Endothelial cell of umbilical vein (primary cell): ENCODE data around the gene GXYLT2. TPM values are rescaled to one million over a fixed set of nuclear protein-coding genes. Genes with fewer than 3 reads are reported as not detected.

Experiments
- BruUV-seq: library from RNA; stranded (reverse); fragments of 400-500 nt; replicated peaks from 2 replicates; lab custom pipeline; 2021; lab: Mats Ljungman, UMichigan
- CTCF ChIA-PET: fragments of 300-600, 350-600 bp; sonication (Branson Sonifier 250); formaldehyde crosslinking; loops from one replicate; lab custom pipeline; 2021; ENCODE audit warnings: antibody characterized with exemption, inconsistent platforms; lab: Charles Lee
- POLR2A ChIA-PET: fragments of 300-600, 350-600 bp; sonication (Branson Sonifier 250); formaldehyde crosslinking; loops from one replicate; lab custom pipeline; 2021; ENCODE audit warnings: antibody characterized with exemption, inconsistent platforms; lab: Charles Lee
- DNase-seq: peaks from one replicate; pipeline ENCODE4 v3.0.0-alpha.2; 2011; ENCODE audit warnings: low read depth, low spot score
- FAIRE-seq: peaks from 2 replicates; lab custom pipeline; 2011; peaks lifted over from hg19 to GRCh38; lab: Jason Lieb, UNC
- H2AFZ ChIP-seq: 2 replicates; pipeline ENCODE4 v1.6.0; 2012; ENCODE audit warnings: low read depth, low read length, control low read depth, inconsistent platforms
- H3K27ac ChIP-seq: 2 replicates; pipeline ENCODE4 v1.5.1; 2011; ENCODE audit warnings: low read depth, mild to moderate bottlenecking, control low read depth, low read length, moderate library complexity; ENCODE audit not compliant: insufficient read depth
- H3K27me3 ChIP-seq, 2 experiments: 2 replicates each; pipeline versions ENCODE4 v1.6.0 to v1.6.1; 2011; ENCODE audit warnings: low read length in 2 of 2, mixed read lengths in 1 of 2; ENCODE audit not compliant: control insufficient read depth in 2 of 2, insufficient read depth in 2 of 2
- H3K36me3 ChIP-seq, 2 experiments: 2 replicates in 1 of 2; 3 replicates in 1 of 2; pipeline ENCODE4 v1.5.1; 2011; ENCODE audit warnings: low read length in 2 of 2, mild to moderate bottlenecking in 1 of 2, moderate library complexity in 1 of 2; ENCODE audit not compliant: control insufficient read depth in 2 of 2, insufficient read depth in 2 of 2; ENCODE audit errors: extremely low read depth in 1 of 2
- H3K4me1 ChIP-seq: 3 replicates; pipeline ENCODE4 v1.5.1; 2011; ENCODE audit warnings: mild to moderate bottlenecking, low read length; ENCODE audit not compliant: control insufficient read depth, insufficient read depth; ENCODE audit errors: extremely low read depth
- H3K4me2 ChIP-seq: 2 replicates; pipeline ENCODE4 v1.6.1; 2011; ENCODE audit warnings: low read length, control low read depth, mixed read lengths; ENCODE audit not compliant: insufficient read depth
- H3K4me3 ChIP-seq, 3 experiments: fragments of 200-600 bp in 1 of 3; sonication (generic), shearing (Covaris generic) in 1 of 3; replicated peaks in 1 of 3; 2 replicates each; pipeline ENCODE4 v1.5.1; 2011 to 2016; ENCODE audit warnings: control low read depth in 3 of 3, low read length in 3 of 3, mild to moderate bottlenecking in 2 of 3, inconsistent platforms in 1 of 3, low read depth in 1 of 3, moderate library complexity in 1 of 3; ENCODE audit not compliant: insufficient read depth in 1 of 3
- H3K79me2 ChIP-seq: 2 replicates; pipeline ENCODE4 v1.6.0; 2012; ENCODE audit warnings: low read length, inconsistent platforms; ENCODE audit not compliant: control insufficient read depth, insufficient read depth
- H3K9ac ChIP-seq: replicated peaks from 2 replicates; pipeline ENCODE3; 2011; ENCODE audit warnings: low read length, control low read depth; ENCODE audit not compliant: insufficient read depth; ENCODE audit errors: extremely low read depth
- H3K9me1 ChIP-seq: replicated peaks from 3 replicates; pipeline ENCODE4 v1.6.0; 2011; ENCODE audit warnings: mild to moderate bottlenecking, low read length; ENCODE audit not compliant: control insufficient read depth, insufficient read depth; ENCODE audit errors: extremely low read depth
- H3K9me3 ChIP-seq: replicated peaks from 2 replicates; pipeline ENCODE4 v1.5.1; 2012; ENCODE audit warnings: low read length, inconsistent platforms; ENCODE audit not compliant: control insufficient read depth, insufficient read depth
- H4K20me1 ChIP-seq: replicated peaks from 2 replicates; pipeline ENCODE3; 2011; ENCODE audit warnings: mild to moderate bottlenecking, low read length; ENCODE audit not compliant: control insufficient read depth, insufficient read depth; ENCODE audit errors: extremely low read depth
- EZH2 ChIP-seq: IDR thresholded peaks from 2 replicates; pipeline ENCODE4 v1.6.1; 2012; ENCODE audit warnings: borderline replicate concordance, low read depth, mild to moderate bottlenecking, moderate library complexity, low read length, inconsistent platforms; ENCODE audit not compliant: severe bottlenecking
- FOS ChIP-seq: IDR thresholded peaks from 2 replicates; pipeline ENCODE4 v1.6.1; 2011; ENCODE audit warnings: mild to moderate bottlenecking, low read length, moderate library complexity, borderline replicate concordance; ENCODE audit not compliant: insufficient read depth
- GATA2 ChIP-seq: IDR thresholded peaks from 2 replicates; pipeline ENCODE4 v1.7.0; 2011; ENCODE audit warnings: low read depth, mild to moderate bottlenecking, moderate library complexity, mixed read lengths, low read length; ENCODE audit not compliant: insufficient read length, insufficient read depth
- JUN ChIP-seq: IDR thresholded peaks from 2 replicates; pipeline ENCODE4 v1.6.1; 2011; ENCODE audit warnings: borderline replicate concordance, low read depth; ENCODE audit not compliant: insufficient read length, insufficient read depth
- MYC ChIP-seq: IDR thresholded peaks from one replicate; pipeline ENCODE4 v1.6.1; 2011; ENCODE audit warnings: mild to moderate bottlenecking, low read depth, low read length
- POLR2A ChIP-seq: IDR thresholded peaks from 2 replicates; pipeline ENCODE4 v1.6.1; 2012; ENCODE audit warnings: low read depth, mild to moderate bottlenecking, control low read depth, low read length
- dilution Hi-C: fragments of 300-500 bp; cut with MboI; formaldehyde crosslinking; loops from one replicate; pipeline ENCODE4 v1.15.0; 2019; ENCODE audit warnings: low sequenced_read_pairs; ENCODE audit not compliant: extremely low pct_ligation_motif_present
- intact Hi-C: fragments of 100-400 bp; cut with micrococcal nuclease; formaldehyde crosslinking; loops from one replicate; pipeline ENCODE4 v1.10.0; 2022
- polyA plus RNA-seq, 4 experiments: library from polyadenylated mRNA; depleted of rRNA in 3 of 4; stranded (reverse) in 3 of 4; unstranded in 1 of 4; fragments of >200 nt; gene quantifications; 2 replicates each; pipeline versions ENCODE4 v1.2.1 to v1.2.3, GENCODE V29; 2011 to 2012; ENCODE audit warnings: missing spikeins in 1 of 4
- total RNA-seq: library from RNA; stranded (reverse); gene quantifications from 2 replicates; pipeline ENCODE4 v1.2.3, GENCODE V29; 2021
- TF ChIP-seq, protein P1 (sequence below), 2 donors: IDR thresholded peaks; 1 replicate in 1 of 2; 2 replicates in 1 of 2; pipeline ENCODE4 v1.5.1; 2011; ENCODE audit warnings: low read length in 2 of 2, mild to moderate bottlenecking in 2 of 2, moderate library complexity in 2 of 2, control low read depth in 1 of 2, inconsistent platforms in 1 of 2, low read depth in 1 of 2; ENCODE audit not compliant: insufficient read depth in 1 of 2; ENCODE audit errors: extremely low read depth in 1 of 2
- TF ChIP-seq, protein P2 (sequence below): IDR thresholded peaks from 2 replicates; pipeline ENCODE4 v1.6.1; 2011; ENCODE audit not compliant: insufficient read depth, insufficient read length

GXYLT2 gene
- total and polyA plus RNA-seq, 2 donors (not counting 3 experiments of a cell fraction or from before 2014, with no cell fraction given) = 0.07 to 0.24 TPM

DNA sequence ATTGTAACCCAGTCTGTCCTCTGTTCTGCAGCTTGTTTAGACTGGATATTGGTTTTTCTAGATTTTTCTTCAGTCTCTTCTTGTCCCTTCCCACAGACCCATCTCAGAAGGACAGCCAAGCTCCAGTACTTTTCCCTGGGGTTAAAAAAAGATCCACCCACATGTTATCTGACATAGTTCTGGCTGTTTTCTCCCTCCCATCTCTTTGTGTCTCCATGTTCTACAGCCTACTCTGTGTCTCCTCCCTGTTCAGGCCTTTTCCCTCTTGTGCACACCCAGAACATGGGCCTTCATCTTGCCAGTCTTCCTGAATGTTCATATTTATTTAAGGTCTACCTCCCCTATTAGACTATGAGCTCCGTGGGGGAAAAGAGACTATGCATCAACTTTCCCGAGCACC lies 103.7 kb downstream of the GXYLT2 start:
- ChIA-PET CTCF (interaction anchor here (1.1 to 8.8 kb wide), 2 partner anchors 13 to 65 kb away, joined by 4 to 69 read pairs; no protein-coding TSS in a partner anchor), POLR2A (no interaction called here)
- no peaks in the 10 kb centered on the region for H4K20me1 ChIP-seq
- H3K9me1 ChIP-seq = no peaks in the 10 kb centered on the region
- no peak for DNase-seq
- H3K36me3 ChIP-seq = no peaks in the 10 kb centered on the region
- H3K9ac ChIP-seq = no peak overlapping the region
- H3K27ac ChIP-seq = no peak overlapping the region
- FAIRE-seq = no peak
- TF ChIP-seq FOS (no peak), EZH2 (no peak), GATA2 (no peak), JUN (no peak), POLR2A (no peak), MYC (no peak)
- TF ChIP-seq, protein P1, sequence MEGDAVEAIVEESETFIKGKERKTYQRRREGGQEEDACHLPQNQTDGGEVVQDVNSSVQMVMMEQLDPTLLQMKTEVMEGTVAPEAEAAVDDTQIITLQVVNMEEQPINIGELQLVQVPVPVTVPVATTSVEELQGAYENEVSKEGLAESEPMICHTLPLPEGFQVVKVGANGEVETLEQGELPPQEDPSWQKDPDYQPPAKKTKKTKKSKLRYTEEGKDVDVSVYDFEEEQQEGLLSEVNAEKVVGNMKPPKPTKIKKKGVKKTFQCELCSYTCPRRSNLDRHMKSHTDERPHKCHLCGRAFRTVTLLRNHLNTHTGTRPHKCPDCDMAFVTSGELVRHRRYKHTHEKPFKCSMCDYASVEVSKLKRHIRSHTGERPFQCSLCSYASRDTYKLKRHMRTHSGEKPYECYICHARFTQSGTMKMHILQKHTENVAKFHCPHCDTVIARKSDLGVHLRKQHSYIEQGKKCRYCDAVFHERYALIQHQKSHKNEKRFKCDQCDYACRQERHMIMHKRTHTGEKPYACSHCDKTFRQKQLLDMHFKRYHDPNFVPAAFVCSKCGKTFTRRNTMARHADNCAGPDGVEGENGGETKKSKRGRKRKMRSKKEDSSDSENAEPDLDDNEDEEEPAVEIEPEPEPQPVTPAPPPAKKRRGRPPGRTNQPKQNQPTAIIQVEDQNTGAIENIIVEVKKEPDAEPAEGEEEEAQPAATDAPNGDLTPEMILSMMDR (IDR thresholded peaks at IDR 0.05; ENCODE audit: extremely low read depth in 1 of 2, insufficient read depth in 1 of 2, low read depth in 1 of 2, low read length in 2 of 2) = no peak
- TF ChIP-seq, protein P2, sequence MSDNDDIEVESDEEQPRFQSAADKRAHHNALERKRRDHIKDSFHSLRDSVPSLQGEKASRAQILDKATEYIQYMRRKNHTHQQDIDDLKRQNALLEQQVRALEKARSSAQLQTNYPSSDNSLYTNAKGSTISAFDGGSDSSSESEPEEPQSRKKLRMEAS = no peak
- H3K4me2 ChIP-seq = no peak overlapping the region
- no peaks in the 10 kb centered on the region for H3K27me3 ChIP-seq
- no peaks in the 10 kb centered on the region for H3K79me2 ChIP-seq
- dilution Hi-C loops (no loop called here), intact Hi-C loops (no loop called here)
- no peak overlapping the region for H3K4me3 ChIP-seq
- no TSS peak for BruUV-seq
- H2AFZ ChIP-seq = no peak overlapping the region
- H3K9me3 ChIP-seq = no peaks in the 10 kb centered on the region
- peaks cover 4% of the 10 kb centered on the region for H3K4me1 ChIP-seq
